ENCODE results near the gene CACNA2D2.

Gene CACNA2D2

GRCh38 chr3:50503504-50504342 lies at the start of gene CACNA2D2:
CACNA2D2 (minus strand) TSS chr3:50503634; CDS start chr3:50503423, 211 bp downstream.
- peak; percentile 28 for DNase-seq (ENCODE audit: low spot score)

- no peak for DNase-seq (ENCODE audit: low spot score)
Observed at GRCh38 chr3:50552598-50552997, 49.2 kb upstream of the CACNA2D2 start.

- no peak for DNase-seq (ENCODE audit: low spot score)
Observed at GRCh38 chr3:50551681-50552435, 48.4 kb upstream of the CACNA2D2 start.

- no peak for DNase-seq (ENCODE audit: low spot score)
Observed at GRCh38 chr3:50551054-50551659, 47.7 kb upstream of the CACNA2D2 start.

- DNase-seq (ENCODE audit: low spot score), result peak; percentile 74
Observed at GRCh38 chr3:50550079-50550736, 46.8 kb upstream of the CACNA2D2 start.

GRCh38 chr3:50549226-50549625 lies 45.8 kb upstream of the CACNA2D2 start:
- no peak for DNase-seq (ENCODE audit: low spot score)

GRCh38 chr3:50545781-50546180 lies 42.3 kb upstream of the CACNA2D2 start:
- DNase-seq (ENCODE audit: low spot score), result no peak

- peak; percentile 93 for DNase-seq (ENCODE audit: low spot score)
Observed at GRCh38 chr3:50542177-50543034, 39.0 kb upstream of the CACNA2D2 start.

- DNase-seq (ENCODE audit: low spot score), result no peak
Observed at GRCh38 chr3:50539356-50540286, 36.2 kb upstream of the CACNA2D2 start.

GRCh38 chr3:50537421-50538129 lies 34.1 kb upstream of the CACNA2D2 start:
- no peak for DNase-seq (ENCODE audit: low spot score)

GRCh38 chr3:50536471-50537180 lies 33.2 kb upstream of the CACNA2D2 start:
- no peak for DNase-seq (ENCODE audit: low spot score)

- DNase-seq (ENCODE audit: low spot score), result no peak
Observed at GRCh38 chr3:50534681-50535330, 31.4 kb upstream of the CACNA2D2 start.

- no peak for DNase-seq (ENCODE audit: low spot score)
Observed at GRCh38 chr3:50533807-50534461, 30.5 kb upstream of the CACNA2D2 start.

GRCh38 chr3:50533316-50533715 lies 29.9 kb upstream of the CACNA2D2 start:
- no peak for DNase-seq (ENCODE audit: low spot score)

GRCh38 chr3:50532062-50532705 lies 28.8 kb upstream of the CACNA2D2 start:
- peak; percentile 62 for DNase-seq (ENCODE audit: low spot score)

GRCh38 chr3:50531201-50531600 lies 27.8 kb upstream of the CACNA2D2 start:
- no peak for DNase-seq (ENCODE audit: low spot score)

All from hepatic stellate cell (primary cell).